WTC11 (cell line): Measurements from ENCODE around the gene PKP1. TPM values are rescaled to one million over a fixed set of nuclear protein-coding genes. Genes with fewer than 3 reads are reported as not detected.

Experiments used
- ATAC-seq: fragments of 200-7000 bp; cut with Tn5 transposase; 2 replicates; pipeline ENCODE4 v1.10.0; 2021; ENCODE audit warnings: mild to moderate bottlenecking, moderate library complexity
- CTCF ChIA-PET: fragments of 300-600 bp; sonication (Branson Sonifier 250); formaldehyde crosslinking; loops from one replicate; lab custom pipeline; 2021; ENCODE audit warnings: antibody characterized with exemption; lab: Charles Lee
- POLR2A ChIA-PET: fragments of 350-600 bp; sonication (Branson Sonifier 250); formaldehyde crosslinking; loops from one replicate; lab custom pipeline; 2021; ENCODE audit warnings: antibody characterized with exemption; lab: Charles Lee
- DNase-seq: peaks from one replicate; pipeline ENCODE4 v3.0.0; 2021; ENCODE audit warnings: low spot score
- H3K27ac Mint-ChIP-seq: 2 replicates; pipeline ENCODE4 v1.8.0; 2021; ENCODE audit warnings: mixed read lengths
- H3K27me3 Mint-ChIP-seq: 2 replicates; pipeline ENCODE4 v1.8.0; 2021; ENCODE audit warnings: low read depth, mild to moderate bottlenecking, moderate library complexity, mixed read lengths
- H3K36me3 Mint-ChIP-seq: 2 replicates; pipeline ENCODE4 v1.8.0; 2021; ENCODE audit warnings: mixed read lengths
- H3K4me1 Mint-ChIP-seq: 2 replicates; pipeline ENCODE4 v1.8.0; 2022; ENCODE audit warnings: mixed read lengths
- H3K4me3 Mint-ChIP-seq: 2 replicates; pipeline ENCODE4 v1.8.0; 2021; ENCODE audit warnings: mild to moderate bottlenecking, moderate library complexity, mixed read lengths
- H3K9me3 Mint-ChIP-seq: 2 replicates; pipeline ENCODE4 v1.8.0; 2021; ENCODE audit warnings: mixed read lengths
- ATF1 ChIP-seq: sonication (generic); formaldehyde crosslinking; IDR thresholded peaks from 2 replicates; pipeline ENCODE4 v1.8.1; 2023; ENCODE audit warnings: mild to moderate bottlenecking, moderate library complexity, missing genetic modification reagents
- E2F5 ChIP-seq: sonication (generic); formaldehyde crosslinking; IDR thresholded peaks from 2 replicates; pipeline ENCODE4 v1.8.1; 2022; ENCODE audit warnings: mild to moderate bottlenecking, moderate library complexity, missing genetic modification reagents
- EMX1 ChIP-seq: fragments of 250-450 bp; sonication (Bioruptor Pico); IDR thresholded peaks from 2 replicates; pipeline ENCODE4 v1.8.0; 2021; ENCODE audit warnings: mild to moderate bottlenecking
- FOXP4 ChIP-seq: sonication (generic); formaldehyde crosslinking; IDR thresholded peaks from 2 replicates; pipeline ENCODE4 v1.8.0; 2022; ENCODE audit warnings: mild to moderate bottlenecking, missing genetic modification reagents
- GRHL2 ChIP-seq: fragments of 250-450 bp; sonication (Bioruptor Pico); IDR thresholded peaks from 2 replicates; pipeline ENCODE4 v1.8.0; 2022; ENCODE audit warnings: mild to moderate bottlenecking, moderate library complexity; ENCODE audit not compliant: insufficient replicate concordance, severe bottlenecking
- IRF2 ChIP-seq: sonication (generic); formaldehyde crosslinking; IDR thresholded peaks from 2 replicates; pipeline ENCODE4 v1.8.0; 2022; ENCODE audit warnings: low read depth, missing genetic modification reagents, borderline replicate concordance
- KAT7 ChIP-seq: sonication (generic); formaldehyde crosslinking; IDR thresholded peaks from 2 replicates; pipeline ENCODE4 v1.8.1; 2023; ENCODE audit warnings: missing genetic modification reagents, mild to moderate bottlenecking, borderline replicate concordance
- MAX ChIP-seq: sonication (generic); formaldehyde crosslinking; IDR thresholded peaks from 2 replicates; pipeline ENCODE4 v1.8.0; 2022; ENCODE audit warnings: mild to moderate bottlenecking, missing genetic modification reagents
- MYBL2 ChIP-seq: sonication (generic); formaldehyde crosslinking; IDR thresholded peaks from 2 replicates; pipeline ENCODE4 v1.8.1; 2023; ENCODE audit warnings: mild to moderate bottlenecking, moderate library complexity, missing genetic modification reagents
- OVOL2 ChIP-seq: fragments of 250-450 bp; sonication (Bioruptor Pico); IDR thresholded peaks from 2 replicates; pipeline ENCODE4 v1.9.0; 2021; ENCODE audit warnings: mild to moderate bottlenecking, borderline replicate concordance
- RELA ChIP-seq: sonication (generic); formaldehyde crosslinking; IDR thresholded peaks from 2 replicates; pipeline ENCODE4 v1.8.1; 2022; ENCODE audit warnings: missing genetic modification reagents, mild to moderate bottlenecking, borderline replicate concordance
- USF1 ChIP-seq: sonication (generic); formaldehyde crosslinking; IDR thresholded peaks from 2 replicates; pipeline ENCODE4 v1.8.0; 2022; ENCODE audit warnings: mild to moderate bottlenecking, missing genetic modification reagents
- ZNF423 ChIP-seq: fragments of 250-450 bp; sonication (Bioruptor Pico); IDR thresholded peaks from 2 replicates; pipeline ENCODE4 v2.1.2; 2022; ENCODE audit warnings: mild to moderate bottlenecking, moderate library complexity
- ZNF425 ChIP-seq: fragments of 250-450 bp; sonication (Bioruptor Pico); conservative IDR thresholded peaks from 2 replicates; pipeline ENCODE4 v1.9.0; 2021; ENCODE audit warnings: mild to moderate bottlenecking
- ZNF532 ChIP-seq: fragments of 250-450 bp; sonication (Bioruptor Pico); IDR thresholded peaks from 2 replicates; pipeline ENCODE4 v1.9.0; 2021; ENCODE audit warnings: mild to moderate bottlenecking, borderline replicate concordance
- total RNA-seq: library from RNA; stranded (reverse); gene quantifications from 3 replicates; pipeline ENCODE4 v1.2.3, GENCODE V29; 2021

PKP1 gene
- total RNA-seq, 1 experiment from 2014 or later = 0.24 TPM

- ATAC-seq = no peak
- Mint-ChIP-seq H3K27me3 (peaks cover 3% of the 10 kb centered on the region; the same call in 1 of the 2 replicates), H3K4me3 (no peak overlapping the region)
Observed at GRCh38 chr1:201358596-201358995, 75.3 kb downstream of the PKP1 start.

GRCh38 chr1:201359031-201359872 is 75.9 kb downstream of the PKP1 start:
- no peak overlapping the region for H3K4me3 Mint-ChIP-seq
- CTCF ChIA-PET = interaction anchor here (1.0 to 7.5 kb wide), 12 partner anchors 12 to 136 kb away, joined by 3 to 175 read pairs (median 7); partner anchors contain the start of gene TNNT2
- H3K9me3 Mint-ChIP-seq = no peaks in the 10 kb centered on the region
- ATAC-seq = peak; percentile 46
- peaks cover 3% of the 10 kb centered on the region; the same call in 1 of the 2 replicates for H3K27me3 Mint-ChIP-seq
- no peak for TF ChIP-seq KAT7
- TF ChIP-seq, all 79 proteins: peak for 0
- Mint-ChIP-seq H3K4me1 (peaks cover 18% of the 10 kb centered on the region), H3K36me3 (no peaks in the 10 kb centered on the region), H3K27ac (peak overlapping the region; percentile 51; the same call in 1 of the 2 replicates)
- POLR2A ChIA-PET = no interaction called here
- no peak for DNase-seq

More at GRCh38 chr1:201358596-201358995, 75.3 kb downstream of the PKP1 start:
- peaks cover 19% of the 10 kb centered on the region for H3K4me1 Mint-ChIP-seq
- no peaks in the 10 kb centered on the region for H3K9me3 Mint-ChIP-seq
- no peak overlapping the region for H3K27ac Mint-ChIP-seq
- TF ChIP-seq EMX1 = no peak
- TF ChIP-seq ZNF423 (CRISPR knock-in tag) = no peak
- no peak for TF ChIP-seq E2F5
- no peak for TF ChIP-seq IRF2 (CRISPR knock-in tag)
- TF ChIP-seq FOXP4 (CRISPR knock-in tag) = no peak
- TF ChIP-seq ZNF425 (CRISPR knock-in tag) = no peak
- no peak for TF ChIP-seq MAX (CRISPR knock-in tag)
- TF ChIP-seq USF1 (CRISPR knock-in tag) = no peak
- TF ChIP-seq GRHL2 = no peak
- TF ChIP-seq MYBL2 (CRISPR knock-in tag) = no peak
- ChIA-PET CTCF (interaction anchor here (1.0 to 7.5 kb wide), 10 partner anchors 11 to 136 kb away, joined by 3 to 175 read pairs (median 8); partner anchors contain the start of gene TNNT2), POLR2A (no interaction called here)
- H3K36me3 Mint-ChIP-seq = no peaks in the 10 kb centered on the region
- no peak for DNase-seq

GRCh38 chr1:201359873-201360210 is 76.5 kb downstream of the PKP1 start:
- CTCF ChIA-PET = interaction anchor here (1.0 to 7.5 kb wide), 12 partner anchors 13 to 137 kb away, joined by 3 to 175 read pairs (median 8); partner anchors contain the start of gene TNNT2
- DNase-seq = no peak
- H3K4me1 Mint-ChIP-seq = peaks cover 18% of the 10 kb centered on the region
- H3K27ac Mint-ChIP-seq = no peak overlapping the region
- H3K27me3 Mint-ChIP-seq = peaks cover 3% of the 10 kb centered on the region; the same call in 1 of the 2 replicates
- H3K4me3 Mint-ChIP-seq = no peak overlapping the region
- no peaks in the 10 kb centered on the region for H3K36me3 Mint-ChIP-seq
- POLR2A ChIA-PET = no interaction called here
- no peaks in the 10 kb centered on the region for H3K9me3 Mint-ChIP-seq
- ATAC-seq = no peak
- no peak for TF ChIP-seq USF1 (CRISPR knock-in tag)
- TF ChIP-seq OVOL2 (CRISPR knock-in tag) = no peak
- no peak for TF ChIP-seq ATF1 (CRISPR knock-in tag)
- no peak for TF ChIP-seq ZNF532
- TF ChIP-seq RELA (CRISPR knock-in tag) = no peak
- no peak for TF ChIP-seq ZNF425 (CRISPR knock-in tag)
